Activated CD4-positive, CD25-positive, alpha-beta regulatory T cell treated with anti-CD3 and anti-CD28 coated beads, Interleukin-2, amount 50 U/mL, for 72 hours (primary cell): ENCODE results near the gene EBI3.
"Not testable (repeated sequence)": the region's sequence is repeated elsewhere in the genome, so short reads cannot be mapped to it uniquely, and the experiment has no call there.

ENCODE experiments used
- DNase-seq: peaks from one replicate; pipeline ENCODE4 v3.0.0; 2021

Gene EBI3

DNA sequence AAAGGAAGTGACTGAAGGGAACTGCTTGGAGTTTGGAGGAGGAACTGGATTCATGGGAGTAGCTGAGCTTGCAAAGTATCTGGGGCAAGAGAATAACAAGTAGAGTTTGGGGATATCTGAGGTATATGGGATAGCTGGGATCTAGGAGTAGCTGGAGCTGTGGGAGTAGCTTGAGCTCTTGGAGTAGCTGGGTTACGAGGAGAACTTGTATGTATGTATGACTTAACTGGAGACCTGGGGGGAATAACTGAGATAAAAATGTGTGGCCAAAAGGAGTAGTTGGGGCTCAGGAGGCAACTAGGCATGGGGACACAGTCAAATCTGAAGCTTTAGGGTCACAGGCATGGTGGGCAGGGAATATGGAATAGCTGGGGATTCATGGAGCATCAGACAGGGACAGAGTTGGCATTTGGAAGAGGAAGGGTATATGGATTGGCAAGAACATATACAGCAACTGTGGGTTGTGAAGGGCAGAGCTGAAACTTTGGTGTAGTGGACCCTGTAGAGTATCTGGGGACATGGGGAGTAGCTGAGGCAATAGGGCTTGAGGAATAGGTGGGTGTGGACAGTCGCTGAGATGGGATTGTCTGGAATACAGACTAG lies 28.3 kb upstream of the EBI3 start:
- no peak for DNase-seq

DNA sequence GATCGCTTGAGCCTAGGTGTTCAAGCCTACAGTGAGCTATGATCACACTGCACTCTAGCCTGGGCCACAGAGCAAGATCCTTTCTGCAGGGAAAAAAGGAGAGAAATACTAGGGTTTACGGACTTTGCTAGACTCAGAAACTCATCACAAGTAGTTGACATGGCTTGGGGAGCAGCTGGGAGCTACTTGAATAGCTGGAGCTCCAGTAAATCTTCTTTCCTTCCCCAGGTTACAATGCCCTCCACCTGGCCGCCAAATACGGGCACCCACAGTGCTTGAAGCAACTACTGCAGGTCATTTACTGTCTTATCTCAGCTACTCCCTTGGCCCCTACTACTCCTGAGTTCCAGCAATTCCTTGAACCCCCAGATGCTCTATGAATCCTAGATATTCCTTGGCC lies 27.5 kb upstream of the EBI3 start:
- DNase-seq: no peak

- no peak for DNase-seq
Measured at GRCh38 chr19:4206818-4207484, 22.4 kb upstream of the EBI3 start.

DNA sequence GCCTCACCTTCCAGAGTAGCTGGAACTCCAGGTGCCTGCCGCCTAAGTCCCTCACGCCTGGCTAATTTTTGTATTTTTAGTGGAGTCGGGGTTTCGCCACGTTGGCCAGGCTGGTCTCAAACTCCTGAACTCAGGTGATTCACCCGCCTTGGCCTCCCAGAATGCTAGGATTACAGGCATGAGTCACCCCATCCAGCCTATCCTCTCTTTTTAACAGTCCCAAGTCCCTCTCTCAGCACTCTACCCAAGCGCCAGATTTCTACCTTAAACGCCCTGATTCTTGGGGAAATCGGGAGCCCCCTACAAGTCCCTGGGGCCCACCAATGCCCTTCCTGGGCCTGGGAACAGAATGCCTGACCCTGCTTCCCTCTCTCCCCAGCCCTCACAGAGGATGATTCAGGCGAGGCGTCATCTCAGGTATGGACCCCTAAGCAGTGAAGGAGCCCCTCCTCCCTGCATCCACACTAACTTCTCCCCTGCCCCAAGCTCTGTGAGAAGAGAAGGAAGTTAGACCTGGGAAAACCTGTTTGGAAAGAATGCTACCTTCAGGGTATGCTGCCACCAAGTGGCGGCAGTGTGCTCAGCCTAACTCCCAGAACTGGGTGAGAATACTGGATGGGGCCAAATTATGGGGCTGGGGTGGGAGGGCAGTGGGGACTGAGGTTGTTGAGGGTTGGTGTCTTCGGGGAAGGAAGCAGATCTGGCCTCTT lies 20.8 kb upstream of the EBI3 start:
- no peak for DNase-seq

DNA sequence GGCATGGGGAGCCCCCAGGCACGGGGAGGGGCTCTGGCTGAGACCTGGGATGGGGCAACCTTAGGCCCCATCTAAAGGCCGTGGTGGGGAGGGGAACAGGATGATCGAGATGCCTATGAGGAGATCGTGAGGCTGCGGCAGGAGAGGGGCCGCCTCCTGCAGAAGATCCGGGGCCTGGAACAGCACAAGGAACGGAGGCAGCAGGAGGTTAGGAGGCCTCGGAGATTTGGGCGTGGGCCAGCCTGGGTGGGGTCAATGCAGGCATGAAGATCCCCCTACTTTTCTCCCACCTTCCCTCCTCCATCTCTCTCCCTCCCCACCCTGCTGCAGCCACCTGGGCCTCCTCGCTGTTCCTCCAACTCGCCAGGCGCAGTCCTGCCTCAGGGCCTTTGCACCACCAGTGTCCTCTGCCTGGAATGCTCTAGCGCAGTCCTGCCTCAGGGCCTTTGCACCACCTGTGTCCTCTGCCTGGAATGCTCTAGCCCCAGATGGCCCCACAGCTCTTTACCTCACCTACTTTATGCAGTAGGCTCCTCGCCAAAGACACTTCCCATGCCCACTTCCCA lies 19.1 kb upstream of the EBI3 start:
- no peak for DNase-seq

- no peak for DNase-seq
Measured at GRCh38 chr19:4213116-4213515, 16.2 kb upstream of the EBI3 start.

DNA sequence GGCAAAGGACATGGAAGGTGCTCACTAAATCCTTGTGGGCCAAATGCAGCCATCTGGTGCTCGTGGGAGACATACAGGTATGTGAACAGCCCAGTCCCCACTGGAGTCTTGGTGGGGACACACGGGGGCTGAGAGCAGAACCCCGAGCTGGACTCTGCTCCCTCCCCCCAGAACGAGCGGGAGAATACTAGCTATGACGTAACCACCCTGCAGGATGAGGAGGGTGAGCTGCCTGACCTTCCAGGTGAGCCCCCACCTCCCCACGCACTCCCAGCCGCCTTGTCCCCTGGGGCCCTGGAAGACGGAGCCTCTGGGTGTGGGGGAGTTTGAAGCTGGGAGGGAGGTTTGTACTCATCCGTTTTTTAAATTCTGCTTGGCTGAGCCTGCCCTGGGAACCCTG lies 13.5 kb upstream of the EBI3 start:
- no peak for DNase-seq

GRCh38 chr19:4216846-4217245 lies 12.5 kb upstream of the EBI3 start:
- no peak for DNase-seq

- DNase-seq: no peak
Measured at GRCh38 chr19:4217429-4218264, 11.7 kb upstream of the EBI3 start.

DNA sequence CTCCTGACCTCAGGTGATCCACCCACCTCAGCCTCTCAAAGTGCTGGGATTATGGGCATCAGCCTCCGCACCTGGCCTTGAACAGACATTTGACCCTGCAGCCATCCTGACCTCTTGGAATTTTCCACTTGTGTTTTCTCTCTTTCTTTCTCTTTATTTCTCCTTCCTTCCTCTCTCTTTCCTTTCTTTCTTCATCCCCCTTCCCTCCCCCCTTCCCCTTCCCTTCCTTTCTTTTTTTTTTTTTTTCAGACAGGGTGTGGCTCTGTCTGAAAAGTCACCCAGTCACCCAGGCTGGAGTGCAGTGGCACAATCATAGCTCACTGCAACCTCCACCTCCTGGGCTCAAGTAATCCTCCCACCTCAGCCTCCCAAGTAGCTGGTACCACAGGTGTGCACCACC lies 10.8 kb upstream of the EBI3 start:
- DNase-seq: not testable (repeated sequence)

- DNase-seq: no peak
Measured at GRCh38 chr19:4220188-4220587, 9.1 kb upstream of the EBI3 start.

GRCh38 chr19:4224470-4224869 lies 4.9 kb upstream of the EBI3 start:
- DNase-seq: no peak

- no peak for DNase-seq
Measured at GRCh38 chr19:4225885-4226284, 3.4 kb upstream of the EBI3 start.

GRCh38 chr19:4227771-4228170 lies 1.6 kb upstream of the EBI3 start:
- DNase-seq: no peak

DNA sequence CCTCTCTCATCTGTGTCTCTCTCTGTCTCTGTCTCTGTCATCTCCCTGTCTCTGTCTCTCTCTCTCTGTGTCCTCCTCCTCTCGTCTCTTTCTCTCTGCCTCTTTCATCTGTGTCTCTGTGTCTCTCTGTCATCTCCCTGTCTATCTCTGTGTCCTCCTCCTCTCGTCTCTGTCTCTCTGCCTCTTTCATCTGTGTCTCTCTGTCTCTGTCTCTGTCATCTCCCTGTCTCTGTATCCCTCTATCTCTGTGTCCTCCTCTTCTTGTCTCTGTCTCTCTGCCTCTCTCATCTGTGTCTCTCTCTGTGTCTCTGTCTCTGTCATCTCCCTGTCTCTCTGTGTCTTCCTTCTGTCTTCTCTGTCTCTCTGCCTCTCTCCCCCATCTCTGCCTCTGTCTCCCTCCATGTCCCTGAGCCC lies 551 bp upstream of the EBI3 start:
- no peak for DNase-seq

DNA sequence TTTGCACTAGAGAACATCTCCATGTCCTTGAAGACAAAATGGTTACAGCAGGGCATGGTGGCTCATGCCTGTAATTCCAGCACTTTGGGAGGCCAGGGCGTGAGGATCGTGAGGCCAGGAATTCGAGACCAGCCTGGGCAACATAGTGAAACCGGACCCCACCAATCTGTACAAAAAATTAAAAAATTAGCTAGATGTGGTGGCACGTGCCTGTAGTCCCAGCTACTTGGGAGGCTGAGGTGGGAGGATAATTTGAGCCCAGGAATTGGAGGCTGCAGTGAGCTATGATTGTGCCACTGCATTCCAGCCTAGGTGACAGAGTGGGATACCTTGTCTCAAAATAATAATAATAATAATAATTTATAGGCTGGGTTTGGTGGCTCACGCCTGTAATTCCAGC lies 914 bp downstream of the EBI3 start:
- DNase-seq: not testable (repeated sequence)

DNA sequence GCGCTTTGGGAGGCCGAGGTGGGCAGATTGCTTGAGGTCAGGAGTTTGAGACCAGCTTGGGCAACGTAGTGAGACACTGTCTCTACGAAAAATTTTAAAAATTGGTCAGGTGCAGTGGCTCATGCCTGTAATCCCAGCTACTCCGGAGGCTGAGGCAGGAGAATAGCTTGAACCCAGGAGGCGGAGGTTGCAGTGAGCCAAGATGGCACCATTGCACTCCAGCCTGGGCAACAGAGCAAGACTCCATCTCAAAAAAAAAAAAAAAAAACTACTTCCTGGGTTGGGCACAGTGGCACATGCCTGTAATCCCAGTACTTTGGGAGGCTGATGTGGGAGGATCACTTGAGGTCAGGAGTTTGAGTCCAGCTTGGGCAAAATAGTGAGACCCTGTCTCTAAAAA lies 2.2 kb downstream of the EBI3 start:
- DNase-seq: not testable (repeated sequence)

DNA sequence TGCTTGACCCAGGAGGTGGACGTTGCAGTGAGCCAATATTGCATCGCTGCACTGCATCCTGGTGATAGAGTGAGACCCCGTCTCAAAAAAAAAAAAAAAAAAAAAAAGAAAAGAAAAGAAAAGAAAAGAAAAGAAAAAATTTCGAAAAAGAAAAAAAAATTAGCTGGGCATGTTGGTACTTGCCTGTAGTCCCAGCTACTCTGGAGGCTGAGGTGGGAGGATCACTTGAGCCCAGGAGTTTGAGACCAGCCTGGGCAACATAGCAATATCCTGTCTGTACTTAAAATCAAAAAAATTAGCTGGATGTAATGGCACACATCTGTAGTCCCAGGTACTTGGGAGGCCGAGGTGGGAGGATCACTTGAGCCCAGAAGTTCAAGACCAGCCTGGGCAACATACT lies 2.8 kb downstream of the EBI3 start:
- not testable (repeated sequence) for DNase-seq

GRCh38 chr19:4232614-4233281 lies 3.4 kb downstream of the EBI3 start:
- DNase-seq: no peak

DNA sequence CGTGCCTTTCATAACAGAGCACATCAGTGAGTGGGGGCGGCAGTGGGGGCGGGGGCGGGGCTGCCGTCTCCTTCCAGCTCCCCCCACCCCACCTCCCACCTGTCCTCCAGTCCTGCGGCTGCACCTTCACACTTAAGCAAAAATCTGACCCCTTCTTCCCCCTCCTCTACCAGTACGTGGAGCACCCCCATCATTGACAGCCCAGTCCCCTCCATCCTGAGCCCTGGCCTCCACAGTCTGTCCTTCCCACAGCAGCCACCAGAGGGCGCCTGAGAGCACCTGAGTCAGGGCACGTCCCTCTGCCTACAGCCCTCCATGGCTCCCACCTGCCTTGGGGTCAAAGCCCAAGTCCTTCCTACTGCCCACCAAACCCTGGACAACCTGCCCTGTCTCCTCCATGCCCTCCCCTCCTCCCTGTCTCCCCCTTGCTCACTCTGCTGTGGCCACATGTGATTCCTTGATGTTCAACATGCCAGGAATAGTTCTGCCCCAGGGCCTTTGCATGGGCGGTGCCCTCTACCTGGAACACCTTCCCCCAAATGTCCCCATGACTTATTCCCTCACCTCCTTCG lies 4.0 kb downstream of the EBI3 start:
- DNase-seq: peak; percentile 90

GRCh38 chr19:4234142-4234861 lies 5.0 kb downstream of the EBI3 start:
- no peak for DNase-seq

DNA sequence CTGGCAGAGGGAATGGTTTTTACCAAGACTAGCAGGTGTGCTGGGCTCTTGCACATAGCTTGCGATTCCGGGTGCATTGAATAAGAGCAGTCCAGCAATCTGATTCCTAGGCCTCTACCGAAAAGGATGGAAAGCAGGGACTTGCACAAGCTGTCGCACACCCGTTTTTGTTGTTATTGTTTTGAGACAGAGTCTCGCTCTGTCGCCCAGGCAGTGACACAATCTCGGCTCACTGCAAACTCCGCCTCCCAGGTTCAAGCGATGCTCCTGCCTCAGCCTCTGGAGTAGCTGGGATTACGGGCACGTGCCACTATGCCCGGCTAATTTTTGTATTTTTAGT lies 5.5 kb downstream of the EBI3 start:
- DNase-seq: no peak
